Smooth muscle cell of trachea (primary cell): ENCODE results near the gene MS4A14. TPM values are rescaled to one million over a fixed set of nuclear protein-coding genes. Genes with fewer than 3 reads are reported as not detected.

Experiments
- total RNA-seq: library from RNA; depleted of rRNA; stranded (reverse); fragments of >200 nt; gene quantifications from 2 replicates; pipeline ENCODE4 v1.2.1, GENCODE V29; 2014

The MS4A14 gene
- total RNA-seq, result not detected in 2 replicates

GRCh38 chr11:60396382-60396781 is at the start of gene MS4A14:
TSS of gene MS4A14 (plus strand) at chr11:60396459. CDS start at chr11:60396579, 120 bp downstream.

GRCh38 chr11:60378354-60378753 is 17.9 kb upstream of the MS4A14 start, which contains the start of gene MS4A7:
TSS of gene MS4A7 (plus strand) at chr11:60378532. CDS start at chr11:60383142, 4,610 bp downstream.

GRCh38 chr11:60429272-60429671 is 33.0 kb downstream of the MS4A14 start, which contains the start of gene MS4A5:
TSS of gene MS4A5 (plus strand) at chr11:60429572. CDS start at chr11:60429675, 103 bp downstream.

GRCh38 chr11:60455531-60456042 is 59.3 kb downstream of the MS4A14 start, which contains the start of gene MS4A1:
TSS of gene MS4A1 (plus strand) at chr11:60455847. CDS start at chr11:60462375, 6,528 bp downstream.

Other genes with a start within 250 kb of the MS4A14 start
- gene MS4A6A, start 213.4 kb upstream of the MS4A14 start, total RNA-seq, result 0.15 TPM in 1 of 2 replicates, not detected in the other
- not detected in 2 replicates for gene MS4A4E, start 153.3 kb upstream of the MS4A14 start, total RNA-seq
- gene MS4A4A, start 115.8 kb upstream of the MS4A14 start, total RNA-seq, result under 0.01 TPM in 1 of 2 replicates, not detected in the other
- gene MS4A6E, start 69.2 kb upstream of the MS4A14 start, total RNA-seq, result not detected in 2 replicates
- not detected in 2 replicates for gene MS4A7, start 17.9 kb upstream of the MS4A14 start, total RNA-seq
- gene MS4A5, start 33.1 kb downstream of the MS4A14 start, total RNA-seq, result not detected in 2 replicates
- not detected in 2 replicates for gene MS4A1, start 59.4 kb downstream of the MS4A14 start, total RNA-seq
- not detected in 2 replicates for gene MS4A12, start 96.3 kb downstream of the MS4A14 start, total RNA-seq
- gene MS4A13, start 118.9 kb downstream of the MS4A14 start, total RNA-seq, result not detected in 2 replicates